ENCODE data around the gene CDCA4.

The CDCA4 gene

GRCh38 chr14:104975481-104976197, 45.2 kb downstream of the CDCA4 start:
- DNase-seq (ENCODE audit: low spot score): no peak

GRCh38 chr14:104974665-104975390, 46.1 kb downstream of the CDCA4 start:
- DNase-seq (ENCODE audit: low spot score): no peak

GRCh38 chr14:104974146-104974541, 46.7 kb downstream of the CDCA4 start:
- DNase-seq (ENCODE audit: low spot score): no peak

DNA sequence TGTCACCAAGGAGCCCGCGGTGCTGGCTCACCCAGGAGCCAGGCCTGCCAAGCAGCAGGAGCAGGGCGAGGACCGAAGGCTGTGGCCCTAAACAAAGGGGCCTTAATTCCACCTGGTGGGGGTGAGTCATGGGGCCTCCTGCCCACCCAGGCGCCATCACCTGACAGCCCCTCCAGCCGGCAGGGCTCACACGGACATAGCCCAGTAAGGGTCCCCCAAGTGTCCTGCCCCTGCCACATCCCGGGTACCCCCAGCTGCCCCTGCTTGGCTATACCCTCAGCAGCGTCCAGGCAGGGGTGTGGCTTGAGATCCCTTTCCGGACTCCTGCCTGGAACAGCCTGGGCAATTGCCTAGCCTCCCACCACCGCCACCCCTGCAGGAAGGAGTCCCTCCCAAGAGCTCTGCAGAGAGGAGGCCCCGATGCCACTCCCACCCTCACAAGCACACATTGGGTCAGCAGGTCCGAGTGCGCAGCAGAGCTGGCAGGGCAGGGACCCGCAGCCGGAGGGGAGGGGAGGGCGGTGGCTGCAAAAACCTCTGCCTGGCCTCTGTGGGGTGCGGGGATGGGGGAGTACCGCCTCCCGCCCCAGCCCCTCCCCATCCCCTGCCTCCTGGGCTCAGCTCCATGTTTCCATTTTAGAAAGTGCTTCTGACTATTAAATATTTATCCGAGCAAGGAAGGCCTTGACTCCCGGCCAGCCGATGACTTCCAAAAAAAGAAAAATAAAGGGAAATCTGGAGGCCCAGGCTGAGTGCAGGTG, 47.3 kb downstream of the CDCA4 start:
- DNase-seq (ENCODE audit: low spot score): peak; percentile 49

DNA sequence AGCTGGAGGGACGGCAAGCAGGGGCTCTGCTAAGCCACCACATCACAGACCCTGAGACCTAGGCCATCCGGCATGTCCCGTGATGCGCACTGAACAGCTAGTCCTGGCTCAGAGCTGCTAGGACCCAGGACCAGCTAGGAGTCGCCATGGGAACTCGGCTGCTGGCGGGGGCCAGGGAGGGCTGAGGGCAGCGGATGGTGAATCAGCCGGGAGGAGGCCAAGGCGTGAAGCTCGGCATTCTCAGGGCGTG, 47.8 kb downstream of the CDCA4 start:
- peak; percentile 92 for DNase-seq (ENCODE audit: low spot score)

DNA sequence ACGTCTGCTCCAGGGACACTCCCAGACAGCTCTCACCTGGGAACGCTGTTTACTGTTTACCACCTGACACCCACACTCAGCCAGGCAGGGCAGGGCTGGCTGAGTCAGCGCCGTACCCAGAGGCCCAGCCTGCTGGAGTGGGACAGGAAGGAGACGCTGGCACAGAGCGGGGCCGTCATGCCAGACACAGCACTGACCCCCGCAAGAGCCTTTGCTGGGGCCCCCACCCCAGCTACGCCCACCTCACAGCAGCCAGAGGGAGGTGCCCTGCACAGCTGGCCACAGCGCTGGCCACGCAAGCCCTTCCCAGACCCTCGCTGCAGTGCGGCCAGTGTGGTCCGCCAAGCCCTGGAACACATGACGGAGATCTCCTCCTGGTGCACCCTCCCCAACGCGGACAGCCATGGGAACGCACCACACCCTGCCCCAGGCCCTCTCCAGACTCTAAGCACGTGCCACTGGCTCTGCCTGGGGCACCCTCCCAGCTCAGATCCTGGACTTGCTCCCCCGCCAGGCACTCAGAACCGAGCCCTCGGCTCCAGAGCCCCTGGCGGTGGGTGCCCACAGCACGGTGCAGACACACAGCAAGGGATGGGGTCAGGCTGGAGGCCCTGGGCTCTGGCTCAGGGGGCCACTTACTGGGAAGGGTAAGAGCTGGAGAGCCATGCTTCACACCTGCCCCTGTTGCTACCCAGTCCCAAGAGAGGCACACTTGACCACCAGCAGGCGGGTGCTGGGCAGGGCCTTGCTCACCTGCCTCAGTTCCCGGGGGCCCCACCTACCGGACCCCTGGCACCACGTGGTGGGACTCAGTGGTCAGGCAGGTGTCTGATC, 48.4 kb downstream of the CDCA4 start:
- DNase-seq (ENCODE audit: low spot score): peak; percentile 64

DNA sequence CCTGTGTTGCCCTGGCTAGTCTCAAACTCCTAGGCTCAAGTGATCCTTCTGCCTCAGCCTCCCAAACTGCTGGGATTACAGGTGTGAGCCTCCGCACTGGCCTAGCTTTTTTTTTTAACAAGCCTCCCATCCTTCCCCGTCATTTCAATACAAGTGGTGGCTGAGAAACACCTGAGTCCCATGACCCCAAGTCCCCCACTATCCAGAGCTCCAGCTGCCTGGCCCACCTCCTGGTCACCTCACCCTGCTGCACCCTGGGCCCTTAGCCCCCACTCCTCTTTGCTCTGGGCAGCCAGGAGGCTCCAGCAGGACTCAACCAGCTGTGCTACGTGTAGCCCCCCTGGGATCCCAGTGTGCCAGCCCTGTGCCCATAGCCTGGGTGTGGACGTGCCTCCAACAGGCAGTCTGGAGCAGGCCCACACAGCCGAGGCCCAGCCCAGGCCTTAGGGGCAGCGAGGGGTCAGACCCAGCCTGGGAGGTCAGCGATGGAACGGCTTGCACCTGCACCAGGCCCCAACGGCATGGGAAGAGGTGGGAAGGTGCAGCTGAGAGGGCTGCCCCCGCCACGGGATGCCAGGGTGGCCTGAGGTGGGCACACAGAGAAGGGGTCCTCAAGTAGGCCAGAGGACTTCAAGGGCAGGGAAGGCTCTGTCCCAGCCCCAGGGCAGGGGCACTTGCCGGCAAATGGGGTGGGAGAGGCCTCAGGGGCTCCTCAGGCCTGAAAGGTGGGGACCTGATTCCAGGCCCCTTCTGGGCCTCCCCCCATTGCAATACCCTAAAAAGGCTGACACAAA, 49.2 kb downstream of the CDCA4 start:
- DNase-seq (ENCODE audit: low spot score): no peak

DNA sequence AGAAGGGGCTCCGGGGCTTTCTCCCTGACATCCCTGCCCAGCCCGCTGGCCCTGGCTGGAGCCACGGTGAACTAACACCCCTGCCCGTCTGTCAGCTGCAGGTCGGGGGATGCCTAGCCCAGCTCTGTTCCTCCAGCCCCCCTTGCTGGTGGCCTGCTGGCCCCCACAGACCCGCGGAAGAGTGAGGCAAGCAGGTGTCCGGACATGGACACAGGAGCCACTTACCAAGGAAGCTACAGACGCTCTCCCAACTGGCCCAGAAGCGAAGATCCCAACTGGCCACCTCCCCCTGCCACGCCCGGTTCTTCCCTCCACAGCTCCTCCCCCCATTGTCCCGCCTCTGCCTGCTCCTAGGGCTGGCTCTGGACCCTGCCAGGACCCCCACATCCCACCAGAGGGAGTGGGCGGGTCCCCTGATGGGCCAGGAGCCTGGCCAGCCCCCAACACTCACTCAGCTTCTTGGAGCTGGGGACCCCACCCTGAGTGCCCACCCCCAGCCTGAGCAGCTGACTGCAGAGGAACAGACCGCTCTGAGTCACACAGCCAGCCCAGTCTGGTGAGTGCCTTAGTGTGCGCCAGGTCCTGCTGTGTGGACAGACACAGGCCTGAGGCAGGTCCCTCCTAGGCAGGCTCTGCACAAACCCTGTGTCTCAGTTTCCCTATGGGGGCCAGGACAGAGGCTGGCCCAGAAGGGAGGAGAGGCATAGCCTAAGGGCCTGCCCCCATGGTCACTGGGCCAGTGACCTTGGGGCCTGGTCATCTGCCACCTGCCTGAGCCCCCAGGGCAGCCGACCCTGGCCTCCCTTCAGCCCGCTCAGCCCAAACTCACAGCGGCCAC, 50.4 kb downstream of the CDCA4 start:
- peak; percentile 88 for DNase-seq (ENCODE audit: low spot score)

DNA sequence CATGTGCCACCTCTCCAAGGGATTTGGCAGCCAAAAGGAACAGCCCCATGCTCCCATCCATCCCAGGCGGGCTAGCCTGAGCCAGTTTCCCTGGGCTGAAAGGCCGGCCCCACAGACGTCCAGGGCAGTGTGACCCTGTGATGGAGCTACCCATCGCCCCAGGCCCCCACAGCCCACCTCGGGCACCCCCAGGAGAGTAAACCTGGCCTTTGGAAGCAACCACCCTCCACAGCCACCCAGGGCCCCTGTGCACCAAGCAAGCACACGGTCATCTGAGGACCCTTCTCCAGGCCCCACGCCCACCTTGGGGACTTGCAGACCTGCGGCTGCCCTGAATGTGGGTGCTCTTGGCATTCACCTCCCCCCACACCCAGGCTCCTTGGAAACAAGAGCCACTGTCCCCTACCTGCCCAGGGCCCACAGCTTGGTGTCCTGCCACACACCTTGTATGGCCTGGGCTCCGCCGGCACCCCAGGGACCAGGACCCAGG, 51.1 kb downstream of the CDCA4 start:
- no peak for DNase-seq (ENCODE audit: low spot score)

DNA sequence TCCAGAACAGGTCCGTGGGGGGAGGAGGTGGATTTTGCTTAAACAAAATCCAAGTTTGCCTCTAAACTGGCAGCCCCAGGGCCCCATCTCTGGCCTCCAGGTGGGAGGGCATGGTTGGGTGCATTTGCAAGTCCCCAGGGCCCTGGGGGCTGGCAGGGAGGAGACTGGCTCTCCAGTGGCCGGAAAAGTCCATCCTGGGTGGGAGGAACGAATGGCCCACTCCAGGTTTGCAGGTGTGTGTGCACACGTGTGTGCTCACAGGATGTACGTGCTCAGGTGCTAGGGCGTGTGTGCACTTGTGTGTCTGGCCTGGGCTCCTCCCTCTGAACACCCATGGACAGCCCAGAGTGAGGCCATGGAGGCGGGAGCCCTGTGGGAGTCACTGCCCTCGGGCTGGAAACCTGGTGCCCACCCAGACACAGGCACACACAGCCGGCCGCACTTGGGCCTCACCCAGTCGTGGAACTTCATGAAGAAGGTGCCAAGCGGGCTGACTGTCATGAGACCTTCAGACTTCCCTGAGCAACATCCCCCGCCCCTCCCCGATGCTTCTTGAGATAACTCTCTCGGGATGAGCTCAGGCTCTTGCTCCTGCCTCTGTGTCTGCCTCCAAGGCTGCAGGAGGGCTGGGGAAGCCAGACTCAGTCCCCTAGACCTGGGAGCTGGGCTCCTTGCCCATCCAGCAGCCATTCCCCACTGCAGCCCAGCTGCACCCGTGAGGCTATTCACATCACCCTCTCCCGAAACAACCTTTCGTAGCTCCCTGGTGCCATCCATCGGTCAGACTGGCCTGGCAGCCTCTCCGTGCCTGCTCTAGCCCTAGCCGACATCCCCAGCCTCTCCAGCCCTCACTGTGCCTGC, 52.1 kb downstream of the CDCA4 start:
- no peak for DNase-seq (ENCODE audit: low spot score)

DNA sequence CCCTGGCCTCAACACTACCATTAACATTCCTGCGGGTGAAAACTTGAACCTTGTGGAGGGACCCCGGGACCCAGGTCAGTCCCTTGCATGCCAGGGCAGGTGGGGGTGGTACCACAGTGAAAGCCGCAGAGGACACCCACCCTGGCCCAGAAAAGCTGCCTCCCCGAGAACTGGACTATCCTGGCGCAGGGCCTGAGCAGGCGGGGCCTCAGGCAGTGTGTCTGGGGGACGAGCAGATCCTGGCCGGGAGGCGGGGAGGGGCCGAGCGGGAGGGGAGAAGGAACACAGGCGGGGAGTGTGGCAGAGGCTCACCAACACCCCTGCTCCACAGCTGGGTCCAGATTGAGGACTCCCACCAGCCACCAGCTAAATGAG, 52.7 kb downstream of the CDCA4 start:
- peak; percentile 58 for DNase-seq (ENCODE audit: low spot score)

DNA sequence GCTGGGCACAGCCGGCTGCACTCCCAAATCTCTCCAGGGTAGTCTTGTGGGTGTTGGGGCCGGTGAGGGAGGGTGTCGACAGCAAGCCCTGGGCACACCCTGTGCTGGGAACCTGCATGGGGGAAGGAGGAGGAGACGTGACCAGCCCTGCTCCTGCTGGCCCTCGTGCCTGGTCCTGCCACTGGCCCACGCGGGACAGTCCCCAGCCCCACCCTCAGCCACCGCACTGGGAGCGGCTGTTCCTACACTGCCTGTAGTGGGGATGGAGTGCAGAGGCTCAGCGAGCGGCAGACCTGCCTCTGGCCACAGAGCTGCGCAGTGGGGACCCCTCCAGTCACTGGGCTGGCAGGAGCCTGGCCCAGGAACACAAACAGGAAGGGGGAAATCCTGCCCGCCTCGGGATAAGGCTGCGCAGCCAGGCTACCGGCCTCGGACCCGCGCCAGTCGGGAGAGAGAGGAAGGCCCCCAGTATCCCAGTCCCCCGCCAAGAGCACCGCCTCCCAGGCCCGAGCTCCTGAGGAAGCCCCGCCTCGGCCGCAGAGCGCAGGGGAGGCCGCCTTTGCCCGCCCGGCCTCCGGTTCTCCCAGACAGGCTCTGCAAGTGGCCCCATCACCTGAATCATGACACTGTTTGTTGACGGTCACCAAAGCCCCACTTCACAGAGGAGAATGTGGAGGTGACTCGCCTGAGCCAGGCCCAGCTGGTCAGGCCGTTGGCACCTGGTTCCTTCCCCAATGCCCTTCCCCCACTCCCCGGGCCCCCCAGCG, 53.3 kb downstream of the CDCA4 start:
- no peak for DNase-seq (ENCODE audit: low spot score)

DNA sequence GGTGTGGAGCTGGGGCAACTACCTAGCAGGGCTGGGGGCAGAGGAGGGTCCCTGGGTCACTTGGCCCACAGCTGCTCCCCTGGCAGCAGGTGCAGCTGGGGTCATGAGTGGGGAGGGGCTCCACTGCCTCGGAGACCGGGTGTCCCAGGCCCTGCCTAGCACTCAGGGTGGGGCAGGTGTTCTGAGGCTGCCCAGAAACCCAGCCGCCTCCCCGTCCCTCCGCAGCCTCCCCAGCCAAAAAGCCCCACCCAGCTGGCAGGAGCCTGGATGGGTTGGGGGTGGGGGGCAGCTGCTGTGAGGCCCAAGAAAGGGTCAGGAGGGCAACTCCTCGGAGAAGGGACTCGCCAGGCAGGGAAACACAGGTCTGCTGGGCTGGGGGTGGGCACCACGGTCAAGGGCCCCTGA, 53.9 kb downstream of the CDCA4 start:
- DNase-seq (ENCODE audit: low spot score): no peak

DNA sequence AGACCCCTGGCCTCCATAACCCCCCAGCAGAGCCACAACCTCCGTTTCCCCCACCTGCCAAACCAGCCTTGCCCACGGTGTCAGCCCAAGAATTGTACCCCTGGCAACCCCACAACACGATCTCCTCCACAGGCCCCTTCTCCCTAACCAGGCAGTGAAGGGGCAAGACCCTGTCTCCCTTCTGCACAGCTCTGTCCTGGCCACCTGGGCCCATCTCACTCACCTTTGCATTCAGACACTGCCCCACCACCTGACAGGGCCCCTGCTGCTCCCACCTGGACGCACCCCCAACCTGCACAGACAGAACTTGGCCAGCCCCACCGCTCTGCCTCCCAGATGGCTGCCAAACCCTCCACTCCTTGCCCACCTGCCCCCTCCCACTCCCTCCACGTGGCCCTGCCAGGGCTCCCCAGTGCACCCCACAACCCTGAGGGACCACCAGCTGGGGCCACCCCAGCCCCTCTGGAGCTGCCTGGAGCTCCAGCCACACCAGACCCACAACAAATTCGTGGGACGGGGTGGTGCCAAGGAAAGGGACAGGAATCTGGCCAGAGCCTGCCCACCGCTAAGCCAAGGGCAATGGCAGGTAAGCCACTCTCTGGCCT, 54.5 kb downstream of the CDCA4 start:
- no peak for DNase-seq (ENCODE audit: low spot score)

- no peak for DNase-seq (ENCODE audit: low spot score)
Measured at GRCh38 chr14:104965561-104966231, 55.2 kb downstream of the CDCA4 start.

GRCh38 chr14:104964546-104964945, 56.3 kb downstream of the CDCA4 start:
- DNase-seq (ENCODE audit: low spot score): no peak

All from AG08395 (cell line).